ENCODE results near the gene ATP8A2.
A peak's percentile ranks its signal among the peaks of the same experiment; 100 is the strongest.

The ATP8A2 gene

DNA sequence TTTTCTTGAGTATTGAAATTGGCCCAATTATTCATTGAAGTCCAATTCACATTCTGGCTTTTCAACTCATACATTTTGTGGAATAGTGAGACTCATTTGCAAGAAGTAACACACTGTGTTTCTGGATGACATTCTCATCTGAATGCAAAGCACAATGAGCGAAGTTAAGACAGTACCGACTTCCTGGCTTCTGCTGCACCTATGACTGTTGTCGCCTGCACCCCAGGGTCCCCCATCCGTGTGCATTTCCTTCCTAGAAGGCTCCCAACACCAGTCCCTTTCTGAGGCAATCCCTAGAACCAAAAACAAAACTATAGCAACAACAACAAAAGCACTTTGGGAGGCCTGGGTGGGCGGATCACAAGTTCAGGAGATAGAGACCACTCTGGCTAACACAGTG lies 496.7 kb downstream of the ATP8A2 start:
- no peak for DNase-seq

DNA sequence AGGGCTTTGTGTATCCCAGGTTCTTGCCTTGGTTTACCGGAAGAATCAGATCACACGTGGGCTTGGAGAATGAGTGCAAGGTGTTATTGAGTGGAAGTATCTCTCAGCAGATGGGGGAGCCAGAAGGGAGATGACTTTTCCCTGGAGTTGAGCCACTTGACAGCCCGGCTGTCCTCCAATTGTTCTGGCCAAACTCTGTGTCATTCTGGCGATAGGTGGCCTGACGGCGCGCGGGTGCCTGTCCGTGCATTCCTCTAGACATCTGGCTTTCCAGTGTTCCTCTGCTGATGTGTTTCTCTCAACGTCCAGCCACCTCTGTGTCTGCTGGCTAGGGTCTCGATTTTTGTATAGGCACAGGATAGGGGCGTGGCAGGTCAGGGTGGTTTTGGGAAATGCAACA lies 498.2 kb downstream of the ATP8A2 start:
- DNase-seq, result no peak

DNA sequence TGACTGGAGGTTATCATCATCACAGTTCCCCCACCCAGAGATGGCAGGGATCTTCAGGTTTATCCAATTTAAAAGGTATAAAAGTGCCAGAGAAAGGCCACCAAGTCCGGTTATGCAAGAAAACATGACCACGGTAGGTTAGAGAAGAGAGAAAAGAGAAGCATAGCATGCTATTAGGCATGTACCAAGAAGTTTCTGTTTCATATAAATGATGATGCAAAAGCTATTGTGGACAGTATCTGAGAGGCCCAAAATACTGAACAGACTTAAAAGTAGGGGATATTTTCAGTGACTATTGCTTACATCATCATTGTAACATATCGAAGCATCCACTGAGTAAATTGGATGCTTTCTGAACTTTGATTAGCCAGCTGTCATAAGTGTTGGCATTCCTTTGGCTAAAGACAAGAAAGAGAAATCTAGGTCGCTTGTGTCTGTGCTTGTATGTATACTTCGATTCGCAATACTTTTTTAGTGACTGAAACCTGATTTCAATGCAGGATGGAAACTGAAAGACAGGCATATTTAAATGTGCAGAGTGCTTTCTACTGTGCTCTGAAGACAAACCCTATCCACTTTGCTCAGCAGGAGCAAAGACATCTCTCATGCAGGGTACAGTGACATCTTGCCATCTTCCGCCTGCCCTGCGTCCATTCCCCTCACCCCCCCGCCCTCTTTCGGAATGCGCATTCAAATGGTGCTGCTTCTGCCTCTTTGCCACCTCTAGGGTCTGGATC lies 499.8 kb downstream of the ATP8A2 start:
- DNase-seq, result no peak

DNA sequence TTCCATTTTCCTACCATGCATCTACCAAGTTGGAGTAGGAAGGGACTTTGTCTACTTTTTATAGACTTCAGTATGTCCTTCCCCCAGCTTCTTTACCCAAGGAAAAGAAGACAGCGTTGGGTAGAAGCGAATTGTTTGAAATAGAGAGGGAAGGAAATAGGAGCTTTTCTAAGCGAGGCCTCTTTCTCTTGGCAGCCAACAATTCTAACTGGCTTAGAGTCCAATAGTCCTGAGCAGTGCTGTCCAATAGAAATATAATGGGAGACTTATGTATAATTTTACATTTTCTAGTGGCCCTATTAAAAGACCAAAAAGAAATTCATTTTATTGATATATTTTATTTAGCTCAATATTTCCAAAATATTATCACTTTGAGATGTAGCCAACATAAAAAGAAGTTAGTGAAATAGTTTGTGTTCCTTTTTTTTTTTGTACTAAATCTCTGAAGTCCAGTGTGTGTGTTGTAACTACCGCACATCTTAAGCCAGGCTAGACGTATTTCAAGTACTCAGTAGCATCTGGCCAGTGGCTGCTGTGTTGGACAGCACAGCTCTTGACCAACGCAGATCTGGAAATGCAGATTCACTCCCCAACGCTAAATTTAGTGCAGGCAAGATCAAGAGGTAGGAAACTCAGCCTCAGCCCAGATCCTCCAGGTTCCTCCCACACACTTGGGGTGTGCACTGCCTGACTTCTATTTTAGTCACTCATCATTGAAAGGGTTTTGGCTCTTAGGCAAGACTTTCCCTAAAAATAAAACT lies 500.9 kb downstream of the ATP8A2 start:
- no peak for DNase-seq

DNA sequence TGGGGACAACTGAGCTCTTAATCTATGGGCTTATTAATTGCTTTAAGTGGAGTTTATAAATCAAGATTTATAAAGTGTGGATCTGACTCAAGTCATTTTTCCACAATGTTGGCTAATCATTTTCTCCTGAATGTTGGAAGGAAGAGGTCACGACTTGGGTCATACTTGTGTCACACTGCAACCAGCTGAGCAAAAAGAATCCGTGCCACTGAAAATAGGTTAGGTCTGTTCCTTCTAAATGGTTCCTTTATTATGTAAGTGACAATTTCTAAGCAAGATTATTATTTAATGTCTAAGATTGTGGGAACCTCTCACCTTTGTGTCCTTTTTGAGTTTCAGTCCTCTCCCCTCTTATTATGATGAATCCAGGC lies 501.5 kb downstream of the ATP8A2 start:
- DNase-seq, result no peak

DNA sequence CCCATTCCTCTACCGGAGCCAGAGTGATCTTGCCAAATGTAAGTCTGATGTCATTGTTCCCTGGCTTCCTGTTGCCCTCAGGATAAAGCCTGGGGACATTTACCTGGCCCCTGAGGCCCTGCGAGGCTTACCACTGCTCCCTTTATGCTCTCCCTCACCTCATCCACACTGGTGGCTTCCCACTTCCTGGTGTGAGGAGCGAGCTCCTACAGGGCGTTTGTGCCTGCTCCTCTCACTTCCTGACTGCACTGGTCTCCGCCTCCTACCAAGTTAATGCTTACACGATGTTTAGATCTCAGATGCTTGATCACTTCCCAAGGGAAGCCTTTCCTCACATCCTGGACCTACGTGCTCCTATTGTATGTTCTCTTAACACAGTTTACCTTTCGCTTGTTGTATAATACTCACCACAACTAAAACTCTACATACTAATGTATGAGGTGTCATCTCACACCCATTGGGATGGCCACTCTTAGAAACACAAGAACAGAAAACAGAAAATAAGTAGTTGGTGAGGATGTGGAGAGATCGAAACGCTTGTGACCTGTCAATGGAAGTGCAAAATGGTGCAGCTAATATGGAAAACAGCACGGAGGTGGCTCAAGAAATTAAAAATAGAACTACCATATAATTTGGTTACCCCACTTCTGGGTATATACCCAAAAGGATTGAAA lies 502.4 kb downstream of the ATP8A2 start:
- DNase-seq, result no peak

DNA sequence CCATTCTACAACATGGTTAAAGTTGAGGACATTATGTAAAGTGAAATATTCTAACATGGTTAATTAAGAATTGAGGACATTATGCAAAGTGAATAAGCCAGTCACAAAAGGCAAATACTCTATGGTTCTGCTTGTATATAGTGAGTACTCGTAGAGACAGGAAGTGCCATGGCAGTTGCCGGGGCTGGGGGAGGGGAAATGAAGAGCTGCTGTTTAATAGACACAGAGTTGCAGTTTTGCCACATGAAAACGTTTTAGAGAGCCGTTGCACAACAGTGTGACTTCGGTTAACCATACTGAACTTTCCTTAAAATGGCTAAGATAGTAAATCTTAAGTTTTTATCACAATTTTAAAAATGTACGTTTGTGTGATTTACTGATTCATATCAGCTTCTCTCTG lies 503.1 kb downstream of the ATP8A2 start:
- DNase-seq, result no peak

DNA sequence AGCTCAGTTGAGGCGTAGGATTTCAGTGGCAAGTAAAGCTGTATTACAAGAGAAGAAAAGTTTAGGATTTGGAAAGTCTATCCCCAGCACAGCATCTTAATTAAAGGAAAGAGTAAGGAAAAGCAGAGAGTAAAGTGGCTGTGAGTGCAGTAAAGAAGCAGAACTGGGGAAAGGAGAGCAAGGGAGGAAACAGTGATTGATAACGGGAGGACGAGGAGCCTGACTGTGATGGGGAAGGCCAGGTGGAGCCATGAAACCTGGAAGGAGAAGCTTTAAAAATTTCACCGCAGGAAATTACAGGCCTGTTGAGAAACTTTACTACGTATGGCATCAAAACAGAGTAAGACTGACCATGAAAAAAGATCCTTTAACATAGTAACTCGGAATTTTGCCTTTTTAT lies 504.5 kb downstream of the ATP8A2 start:
- DNase-seq, result no peak

DNA sequence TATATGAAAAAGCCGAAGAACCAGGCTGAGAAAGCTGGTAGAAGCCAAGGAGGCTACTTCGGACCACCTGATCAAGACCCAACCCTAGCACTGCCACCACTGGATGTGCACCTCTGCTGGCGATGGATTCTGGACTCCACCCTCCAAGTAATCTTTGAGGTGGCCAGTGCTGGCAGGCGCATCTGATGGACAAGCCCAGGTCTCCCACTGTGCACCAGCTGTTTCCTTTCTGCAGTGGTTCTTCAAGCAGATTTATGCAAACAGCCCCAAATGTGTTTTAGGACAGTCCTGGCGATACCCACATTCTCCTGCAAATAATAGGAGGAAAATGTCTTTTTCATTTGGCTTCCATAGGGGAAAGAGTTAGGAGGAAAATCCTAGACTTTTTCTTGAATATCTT lies 507.7 kb downstream of the ATP8A2 start:
- no peak for DNase-seq

DNA sequence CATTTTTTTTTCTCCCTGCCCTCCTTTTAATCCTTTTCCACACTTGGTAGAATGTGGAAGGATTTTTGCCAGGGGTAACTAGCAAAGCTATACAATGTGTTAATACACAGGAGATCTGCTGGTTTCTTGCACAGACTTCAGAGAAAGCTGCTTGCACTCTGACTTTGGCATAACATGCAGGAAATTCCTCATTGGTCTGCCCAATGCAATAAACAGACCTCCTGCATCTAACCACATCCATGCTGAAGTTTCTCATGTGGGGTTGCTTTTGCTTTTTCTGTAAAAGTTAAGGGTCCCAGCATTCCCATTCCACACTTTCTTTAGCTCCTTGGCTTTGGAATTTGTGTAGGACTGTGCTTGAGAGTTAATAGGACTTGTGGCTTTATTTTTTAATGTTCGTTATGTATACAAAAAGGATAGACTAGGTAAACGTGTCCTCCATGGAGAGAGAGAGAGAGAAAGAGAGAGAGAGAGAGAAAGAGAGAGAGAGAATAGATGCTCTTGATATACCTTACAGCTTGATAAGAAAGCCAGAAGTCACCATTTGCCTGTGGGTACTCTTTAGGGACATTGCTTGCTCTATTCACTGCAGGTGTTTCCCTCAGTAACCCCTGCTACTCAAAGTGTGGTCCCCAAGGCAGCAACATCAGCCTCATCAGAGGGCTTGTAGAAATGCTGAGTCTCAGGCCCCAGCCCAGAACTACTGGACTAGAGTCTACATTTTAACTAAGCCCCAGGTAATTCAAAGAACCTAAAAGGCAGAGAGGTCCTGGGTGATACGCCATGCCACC lies 509.6 kb downstream of the ATP8A2 start:
- DNase-seq, result no peak

DNA sequence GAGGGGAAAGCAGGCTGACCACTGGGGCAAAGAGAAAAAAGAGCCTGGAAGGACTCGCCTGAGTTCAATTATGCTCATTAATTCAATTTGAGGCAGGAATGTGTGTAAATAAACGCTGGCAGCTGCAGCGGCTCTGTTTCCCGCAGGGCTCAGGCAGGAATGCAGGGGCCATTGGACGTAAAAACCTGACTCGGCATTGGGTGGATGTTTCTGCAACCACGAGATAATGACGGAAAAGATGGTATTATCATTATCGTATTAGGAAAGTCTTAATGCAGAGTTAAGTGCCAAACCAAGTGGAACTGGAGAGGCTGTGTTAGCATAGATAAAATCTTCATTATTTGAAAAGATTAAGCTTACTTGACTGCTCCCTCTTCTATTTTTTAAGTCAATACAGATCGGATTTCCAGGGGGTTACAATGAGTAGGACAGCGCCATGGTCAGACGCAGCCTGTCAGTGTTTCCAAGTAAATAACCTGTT lies 510.2 kb downstream of the ATP8A2 start:
- DNase-seq, result peak; percentile 84

DNA sequence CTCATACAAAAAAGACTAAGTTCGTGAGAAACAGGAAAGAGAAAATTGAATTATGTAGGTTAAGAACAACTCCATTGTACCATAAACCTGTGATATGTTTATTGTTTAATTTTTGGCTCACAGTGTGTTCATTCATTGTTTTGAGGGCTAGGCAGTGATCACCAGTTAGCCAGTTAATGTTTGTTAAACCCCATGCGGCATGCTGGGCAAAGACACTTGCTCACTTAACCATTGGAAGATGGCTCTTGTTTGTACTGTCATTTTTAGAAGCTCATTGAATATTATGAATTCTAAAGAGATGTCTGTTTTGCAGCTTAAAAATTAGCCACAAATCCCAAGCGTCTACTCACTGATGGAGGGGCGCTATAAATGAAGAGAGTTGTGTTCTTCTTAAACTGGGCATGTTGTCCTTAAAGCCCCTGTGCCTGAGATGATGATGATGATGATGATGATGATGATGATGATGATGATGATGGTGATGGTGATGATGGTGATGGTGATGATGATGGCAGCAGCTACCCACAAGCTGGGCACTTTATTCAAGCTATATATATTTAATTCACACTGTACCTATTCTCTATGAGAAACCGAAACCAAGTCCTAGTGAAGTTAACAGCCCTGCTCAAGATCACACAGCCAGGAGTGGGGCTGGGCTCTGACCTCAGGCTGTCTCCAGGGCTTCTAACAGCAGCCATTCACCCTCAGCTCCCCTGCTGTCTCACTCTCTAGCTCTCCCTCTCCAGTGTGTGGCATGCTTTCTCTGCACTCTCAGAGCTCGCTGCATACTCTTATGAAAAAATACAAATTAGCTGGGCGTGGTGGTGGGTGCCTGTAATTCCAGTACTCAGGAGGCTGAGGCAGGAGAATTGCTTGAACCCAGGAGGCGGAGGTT lies 510.9 kb downstream of the ATP8A2 start:
- DNase-seq, result peak; percentile 63

DNA sequence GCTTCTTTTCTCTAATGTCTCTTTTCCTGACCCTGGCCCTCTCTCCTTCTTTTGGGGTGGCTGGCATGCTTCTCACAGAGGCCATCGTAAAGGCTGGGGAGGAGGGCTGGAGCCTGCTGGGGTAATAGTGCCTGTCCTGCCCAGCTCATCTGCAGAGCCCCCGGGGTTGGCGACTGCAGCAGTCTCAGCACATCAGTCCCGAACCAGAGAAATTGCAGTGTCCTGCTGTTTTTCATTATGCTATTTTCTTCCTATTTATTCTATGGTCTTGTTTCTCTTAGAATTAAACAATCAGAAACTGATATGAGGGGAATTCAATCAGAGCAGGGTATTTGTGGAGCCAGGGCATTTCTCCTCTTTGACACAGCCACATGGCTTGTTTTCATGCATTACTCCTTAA lies 513.6 kb downstream of the ATP8A2 start:
- no peak for DNase-seq

DNA sequence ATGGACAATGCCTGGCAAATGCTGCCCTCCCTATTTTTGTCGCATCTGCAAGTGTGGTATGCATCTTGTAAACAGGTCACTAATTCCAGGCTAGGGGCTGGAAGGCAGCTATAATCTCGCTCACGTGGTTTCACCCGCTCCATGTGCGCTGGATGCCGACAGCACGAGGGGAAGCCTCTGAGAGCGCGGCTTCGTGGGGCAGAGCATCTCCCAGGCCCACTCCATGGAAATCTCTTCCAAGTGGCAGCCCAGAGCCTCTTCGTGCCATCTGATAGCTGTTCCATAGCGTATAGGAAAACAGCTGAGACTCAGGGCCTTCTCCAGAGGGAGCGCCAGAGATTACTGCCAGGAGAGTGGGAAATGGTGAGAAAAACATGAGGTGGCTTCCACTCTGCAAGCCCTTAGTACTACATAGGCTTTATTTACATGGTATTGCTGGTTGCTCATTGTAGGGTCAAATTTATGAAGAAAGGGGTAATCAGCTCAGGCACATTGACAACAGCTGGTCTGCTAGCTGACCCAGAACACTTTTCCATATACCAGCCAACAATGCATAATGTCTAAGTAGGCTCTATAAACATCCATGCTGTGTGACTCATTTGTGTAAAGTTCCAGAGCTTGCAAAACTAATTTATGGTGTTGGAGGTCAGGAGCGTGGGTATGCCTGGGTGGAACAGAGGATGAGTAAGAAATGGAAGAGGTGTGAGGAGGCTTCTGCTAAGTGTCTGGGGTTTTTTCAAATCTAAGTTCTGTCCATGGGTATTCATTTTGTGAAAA lies 514.9 kb downstream of the ATP8A2 start:
- no peak for DNase-seq

DNA sequence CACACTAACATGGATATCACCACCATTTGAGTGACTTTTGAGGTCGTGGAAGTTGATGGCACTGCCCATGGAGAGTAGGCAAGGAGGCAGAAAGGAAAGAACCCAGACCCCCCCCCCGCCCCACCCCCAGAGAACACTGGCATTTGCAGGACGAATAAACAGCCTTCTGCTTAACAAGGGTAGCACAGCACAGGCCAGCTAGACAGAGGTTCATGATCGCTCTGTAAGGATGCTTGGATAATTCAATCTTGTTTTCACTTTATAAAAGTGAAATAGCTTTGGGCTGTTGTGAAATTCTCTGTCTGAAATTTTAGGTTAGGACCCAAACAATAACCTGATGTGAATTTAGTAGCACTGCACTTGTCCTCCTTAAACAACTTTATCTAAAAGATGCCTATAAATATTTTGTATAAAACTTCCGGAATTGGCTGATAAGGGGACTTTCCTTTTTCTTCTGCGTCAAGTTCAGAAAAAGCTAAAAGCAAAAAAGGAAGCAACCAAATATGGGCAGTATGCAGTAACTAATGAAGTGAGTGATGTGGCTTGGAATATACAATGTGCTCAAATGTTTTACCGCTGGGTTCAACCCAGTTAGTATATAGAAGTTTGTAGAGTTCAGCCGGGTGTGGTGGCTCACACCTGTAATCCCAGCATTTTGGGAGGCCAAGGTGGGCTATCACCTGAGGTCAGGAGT lies 516.3 kb downstream of the ATP8A2 start:
- DNase-seq, result no peak

DNA sequence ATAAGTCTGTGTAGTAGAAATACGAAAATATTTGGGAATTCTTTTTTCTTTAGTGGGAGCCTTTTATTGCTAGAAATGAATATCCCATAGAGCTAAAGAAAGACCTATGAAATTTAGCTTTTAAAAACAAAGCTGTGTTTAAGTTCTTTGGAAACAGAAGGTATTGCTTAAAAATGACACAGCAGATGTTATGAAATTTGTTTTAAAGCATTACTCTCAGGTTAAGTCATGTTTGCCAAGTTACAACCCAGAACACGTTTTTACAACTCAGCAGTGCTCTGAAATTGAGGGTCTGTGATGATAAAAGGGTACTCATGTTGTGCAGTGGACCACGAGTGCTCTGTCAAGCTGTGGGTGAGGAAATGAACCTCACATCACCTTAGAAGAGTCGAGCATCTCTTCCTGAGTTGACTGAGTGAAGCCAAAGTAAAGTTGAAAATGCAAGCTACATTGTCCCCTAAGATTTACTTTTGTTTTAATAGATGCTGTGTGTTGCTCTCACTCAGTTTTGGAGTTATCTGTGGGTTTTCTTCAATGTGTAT lies 519.0 kb downstream of the ATP8A2 start:
- no peak for DNase-seq

DNA sequence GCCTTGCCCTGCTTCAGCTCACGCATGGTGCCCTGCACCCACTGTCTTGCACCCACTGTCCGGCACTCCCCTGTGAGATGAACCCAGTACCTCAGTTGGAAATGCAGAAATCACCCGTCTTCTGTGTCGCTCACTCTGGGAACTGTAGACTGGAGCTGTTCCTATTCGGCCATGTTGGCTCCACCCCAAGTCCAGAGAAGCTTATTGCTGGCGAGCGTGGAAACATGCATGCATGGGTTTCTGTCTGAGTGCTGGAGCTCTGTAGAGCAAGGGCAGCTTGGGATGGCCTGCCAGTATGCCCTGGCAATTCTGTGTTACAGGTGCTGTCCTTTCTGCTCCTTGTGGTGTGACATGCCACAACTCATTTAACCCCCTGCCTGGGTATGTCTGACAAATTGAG lies 527.2 kb downstream of the ATP8A2 start:
- no peak for DNase-seq

DNA sequence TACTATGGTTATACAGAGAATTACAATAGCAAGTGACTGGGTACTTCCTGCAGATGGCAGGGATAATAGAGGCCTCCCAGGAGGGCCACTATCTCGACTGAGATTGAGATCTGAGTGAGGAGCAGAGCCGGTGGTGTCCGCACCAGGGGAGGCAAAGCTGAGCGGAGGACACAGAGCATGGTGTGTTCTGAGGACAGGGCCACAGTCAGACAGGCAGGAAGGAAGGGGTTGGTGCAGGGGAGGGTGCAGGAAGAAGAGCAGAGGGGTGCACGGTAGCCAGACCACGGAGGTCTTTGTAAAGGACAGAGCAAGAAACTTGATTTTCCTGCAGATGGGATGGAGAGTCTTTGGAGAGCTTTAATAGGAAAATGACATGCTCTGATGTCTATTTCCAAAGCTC lies 527.7 kb downstream of the ATP8A2 start:
- DNase-seq, result no peak

DNA sequence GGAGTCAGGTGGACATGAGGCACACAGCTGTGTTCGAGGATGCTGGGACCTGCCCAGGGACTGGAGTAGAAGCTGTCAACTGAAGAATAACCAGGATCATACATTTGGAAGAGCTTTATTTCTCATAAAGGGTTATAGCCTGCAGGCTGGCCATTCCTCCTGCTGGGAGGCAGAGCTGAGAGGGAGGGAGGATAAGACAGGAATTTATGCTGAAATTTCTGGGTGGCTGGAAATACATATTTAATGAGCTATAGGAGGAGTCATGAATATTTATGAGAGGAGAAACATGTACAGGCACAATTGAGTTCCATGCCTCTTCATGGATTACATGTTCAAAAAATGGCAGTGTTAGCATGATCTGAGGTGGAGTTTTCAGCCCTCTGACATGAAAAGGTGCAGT lies 528.2 kb downstream of the ATP8A2 start:
- DNase-seq, result no peak

All from NCI-H146 (cell line).